Panc1 (cell line): ENCODE results near the gene SMYD4. TPM values are rescaled to one million over a fixed set of nuclear protein-coding genes. Genes with fewer than 3 reads are reported as not detected.

ENCODE experiments used
- ATAC-seq: fragments of 200-7000 bp; cut with Tn5 transposase; 2 replicates; pipeline ENCODE4 v1.9.1; 2020; ENCODE audit warnings: mild to moderate bottlenecking, moderate library complexity
- BruUV-seq: library from RNA; stranded (reverse); fragments of 400-500 nt; replicated peaks from 2 replicates; lab custom pipeline; 2021; lab: Mats Ljungman, UMichigan
- CTCF ChIA-PET: fragments of 300-600 bp; sonication (Branson Sonifier 250); formaldehyde crosslinking; loops from one replicate; lab custom pipeline; 2022; ENCODE audit warnings: antibody characterized with exemption; lab: Charles Lee
- POLR2A ChIA-PET: fragments of 300-600 bp; sonication (Branson Sonifier 250); formaldehyde crosslinking; loops from one replicate; lab custom pipeline; 2022; ENCODE audit warnings: antibody characterized with exemption; lab: Charles Lee
- DNase-seq: peaks from one replicate; pipeline ENCODE4 v3.0.0-alpha.2; 2010; ENCODE audit warnings: low read depth, low spot score
- H3K27ac ChIP-seq: 2 replicates; pipeline ENCODE4 v1.5.1; 2011; ENCODE audit warnings: mild to moderate bottlenecking, low read length, inconsistent platforms
- H3K27me3 ChIP-seq: fragments of 200-500 bp; sonication (Bioruptor generic); 2 replicates; pipeline ENCODE4 v1.6.0; 2014; ENCODE audit warnings: low read length, inconsistent platforms; ENCODE audit not compliant: control insufficient read depth, insufficient read depth
- H3K36me3 ChIP-seq: fragments of 200-500 bp; sonication (Bioruptor generic); 2 replicates; pipeline ENCODE4 v1.5.1; 2014; ENCODE audit warnings: inconsistent platforms, mild to moderate bottlenecking, low read length, moderate library complexity; ENCODE audit not compliant: control insufficient read depth, insufficient read depth
- H3K4me1 ChIP-seq: 2 replicates; pipeline ENCODE4 v1.5.1; 2011; ENCODE audit warnings: inconsistent platforms, mild to moderate bottlenecking, low read length, moderate library complexity; ENCODE audit not compliant: control insufficient read depth, insufficient read depth
- H3K4me3 ChIP-seq, 2 experiments: 2 replicates each; pipeline ENCODE4 v1.5.1; 2011 to 2012; ENCODE audit warnings: low read depth in 2 of 2, low read length in 2 of 2, mild to moderate bottlenecking in 2 of 2, inconsistent platforms in 1 of 2, moderate library complexity in 1 of 2
- H3K9me3 ChIP-seq: fragments of 200-500 bp; sonication (Bioruptor generic); 2 replicates; pipeline ENCODE4 v1.5.1; 2014; ENCODE audit warnings: low read depth, mild to moderate bottlenecking, inconsistent platforms, low read length, moderate library complexity; ENCODE audit not compliant: control insufficient read depth, insufficient read depth
- CTCF ChIP-seq: fragments of 450-650 bp; IDR thresholded peaks from 2 replicates; pipeline ENCODE4 v1.5.1; 2017; ENCODE audit warnings: mild to moderate bottlenecking
- POLR2AphosphoS5 ChIP-seq: IDR thresholded peaks from 2 replicates; pipeline ENCODE4 v1.6.1; 2012; ENCODE audit warnings: mild to moderate bottlenecking, low read depth, low read length, moderate library complexity
- REST ChIP-seq, 2 experiments: IDR thresholded peaks; 2 replicates each; pipeline ENCODE4 v1.6.1; 2011 to 2012; ENCODE audit warnings: low read depth in 2 of 2, control low read depth in 1 of 2, low read length in 1 of 2, mild to moderate bottlenecking in 1 of 2, moderate library complexity in 1 of 2; ENCODE audit not compliant: insufficient read depth in 1 of 2
- SIN3A ChIP-seq: IDR thresholded peaks from 2 replicates; pipeline ENCODE4 v1.6.1; 2012; ENCODE audit warnings: low read depth, mild to moderate bottlenecking, low read length, moderate library complexity, borderline replicate concordance; ENCODE audit not compliant: insufficient read depth
- TCF7L2 ChIP-seq: IDR thresholded peaks from 2 replicates; pipeline ENCODE4 v1.6.1; 2011; ENCODE audit warnings: mild to moderate bottlenecking, low read depth, low read length, inconsistent platforms
- in situ Hi-C: cut with HindIII; loops from 2 replicates; pipeline ENCODE4 v1.10.0; 2016; ENCODE audit warnings: low sequenced_read_pairs, low pct_unique_long_range_greater_than_20kb
- intact Hi-C: fragments of 100-400 bp; cut with micrococcal nuclease; formaldehyde crosslinking; loops from one replicate; pipeline ENCODE4 v1.10.0; 2022; ENCODE audit not compliant: unreplicated experiment
- total RNA-seq: library from RNA; stranded (reverse); gene quantifications from one replicate; pipeline ENCODE4 v1.2.1, GENCODE V29; 2021; ENCODE audit not compliant: unreplicated experiment

The SMYD4 gene
- total RNA-seq, 1 experiment from 2014 or later = 17.1 TPM

- CTCF ChIA-PET = interaction anchor here (1.3 to 2.6 kb wide), 3 partner anchors 63 to 70 kb away, joined by 4 to 16 read pairs (median 5); no protein-coding TSS in a partner anchor
- Histone ChIP-seq H3K27me3 (no peaks in the 10 kb centered on the region), H3K27ac (no peak overlapping the region; the same call in 1 of the 2 replicates), H3K36me3 (no peaks in the 10 kb centered on the region; the same call in 1 of the 2 replicates), H3K9me3 (no peaks in the 10 kb centered on the region), H3K4me1 (peaks cover 15% of the 10 kb centered on the region), H3K4me3 (no peak overlapping the region)
- in situ Hi-C loops = no loop called here
- DNase-seq (peak; percentile 8), ATAC-seq (peak; percentile 68)
- POLR2A ChIA-PET = no interaction called here
- intact Hi-C loops = loop anchor here (5.0 kb wide), 1 partner anchor 62 kb away; the partner anchor contains the start of gene WDR81
- no peak for TF ChIP-seq POLR2AphosphoS5
- no peak for TF ChIP-seq SIN3A
- TF ChIP-seq REST (IDR thresholded peaks at IDR 0.05; ENCODE audit: insufficient read depth in 1 of 2, low read depth in 2 of 2, low read length in 1 of 2) = no peak
- TF ChIP-seq TCF7L2 = no peak
- no peak; the same call in 1 of the 2 replicates for TF ChIP-seq CTCF
- BruUV-seq = no TSS peak
Measured at GRCh38 chr17:1783834-1784611, 45.7 kb downstream of the SMYD4 start.

- Histone ChIP-seq H3K36me3 (no peaks in the 10 kb centered on the region; the same call in 1 of the 2 replicates), H3K27ac (no peak overlapping the region; the same call in 1 of the 2 replicates), H3K4me3 (no peak overlapping the region), H3K4me1 (peaks cover 15% of the 10 kb centered on the region), H3K27me3 (no peaks in the 10 kb centered on the region), H3K9me3 (no peaks in the 10 kb centered on the region)
- no TSS peak for BruUV-seq
- TF ChIP-seq REST (IDR thresholded peaks at IDR 0.05; ENCODE audit: insufficient read depth in 1 of 2, low read depth in 2 of 2, low read length in 1 of 2) = no peak
- intact Hi-C loops = loop anchor here (5.0 kb wide), 1 partner anchor 61 kb away; the partner anchor contains the start of gene WDR81
- ATAC-seq (no peak), DNase-seq (no peak)
- ChIA-PET POLR2A (no interaction called here), CTCF (interaction anchor here (0.6 to 2.6 kb wide), 4 partner anchors 56 to 70 kb away, joined by 4 to 16 read pairs (median 4); no protein-coding TSS in a partner anchor)
- in situ Hi-C loops = no loop called here
Measured at GRCh38 chr17:1783271-1783670, 46.4 kb downstream of the SMYD4 start.
